ENCODE data around the gene S1PR4.
"Not testable (repeated sequence)": the region's sequence is repeated elsewhere in the genome, so short reads cannot be mapped to it uniquely, and the experiment has no call there.

Gene S1PR4

DNA sequence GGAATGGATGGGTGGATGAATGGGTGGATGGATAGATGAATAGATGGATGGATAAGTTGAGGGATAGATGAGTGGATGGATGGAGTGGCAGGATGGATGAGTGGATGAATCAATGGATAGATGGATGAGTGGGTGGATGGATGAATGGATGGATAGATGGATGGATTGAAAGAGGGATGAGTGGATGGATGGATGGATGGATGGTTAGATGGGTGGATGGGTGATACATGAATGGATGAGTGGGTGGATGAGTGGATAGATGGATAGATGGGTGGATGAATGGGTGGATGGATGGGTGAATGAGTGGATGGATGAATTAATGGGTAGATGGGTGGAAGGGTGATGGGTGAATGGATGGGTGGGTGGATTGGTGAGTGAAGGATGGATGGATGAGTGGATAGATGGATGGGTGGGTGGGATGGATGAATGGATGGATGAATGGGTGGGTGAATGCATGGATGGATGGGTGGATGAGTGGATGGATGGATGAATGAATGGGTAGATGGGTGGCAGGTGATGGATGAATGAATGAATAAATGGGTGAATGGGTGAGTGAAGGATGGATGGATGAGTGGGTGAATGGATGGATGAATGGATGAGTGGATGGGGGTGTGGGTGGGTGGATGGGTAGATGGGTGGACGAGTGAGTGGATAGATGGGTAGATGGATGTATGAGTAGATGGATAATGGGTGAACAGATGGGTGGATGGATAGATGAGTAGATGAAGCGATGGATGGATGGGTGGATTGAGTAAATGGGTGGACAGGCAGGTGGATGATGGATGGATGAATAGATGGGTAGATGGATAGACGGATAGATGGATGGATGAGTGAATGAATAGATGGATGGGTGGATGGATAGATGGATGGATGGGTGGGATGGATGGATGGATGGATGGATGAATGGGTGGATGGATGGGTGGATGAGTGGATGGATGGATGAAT, 25.0 kb upstream of the S1PR4 start:
- no peak for DNase-seq

GRCh38 chr19:3154447-3154846, 24.1 kb upstream of the S1PR4 start:
- DNase-seq: not testable (repeated sequence)

GRCh38 chr19:3154957-3155736, 23.4 kb upstream of the S1PR4 start:
- DNase-seq: peak; percentile 91

DNA sequence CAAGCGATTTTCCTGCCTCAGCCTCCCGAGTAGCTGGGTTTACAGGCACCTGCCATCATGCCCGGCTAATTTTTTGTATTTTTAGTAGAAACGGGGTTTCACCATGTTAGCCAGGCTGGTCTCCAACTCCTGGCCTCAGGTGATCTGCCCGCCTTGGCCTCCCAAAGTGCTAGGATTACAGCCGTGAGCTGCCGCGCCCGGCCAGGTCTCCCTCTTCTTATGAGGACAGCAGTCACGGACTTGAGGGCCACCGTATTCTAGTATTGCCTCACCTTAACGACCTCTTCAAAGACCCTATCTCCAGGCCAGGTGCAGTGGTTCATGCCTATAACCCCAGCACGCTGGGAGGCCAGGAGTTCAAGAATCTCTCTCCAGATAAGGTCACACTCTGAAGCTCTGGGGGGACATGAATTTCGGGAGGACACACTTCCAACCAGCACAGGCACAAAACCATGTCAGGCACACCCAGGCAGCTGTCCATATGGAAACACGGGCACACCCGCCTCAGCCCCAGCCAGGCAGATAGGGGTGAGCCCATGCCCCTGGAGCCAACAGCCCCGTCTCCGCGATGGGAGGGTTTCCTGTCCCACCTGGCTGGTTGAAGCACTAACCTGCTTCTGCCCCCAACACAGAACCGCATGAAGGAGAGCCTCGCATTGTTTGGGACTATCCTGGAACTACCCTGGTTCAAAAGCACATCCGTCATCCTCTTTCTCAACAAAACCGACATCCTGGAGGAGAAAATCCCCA, 21.3 kb upstream of the S1PR4 start:
- DNase-seq: no peak

- no peak for DNase-seq
Observed at GRCh38 chr19:3159565-3159964, 19.0 kb upstream of the S1PR4 start.

DNA sequence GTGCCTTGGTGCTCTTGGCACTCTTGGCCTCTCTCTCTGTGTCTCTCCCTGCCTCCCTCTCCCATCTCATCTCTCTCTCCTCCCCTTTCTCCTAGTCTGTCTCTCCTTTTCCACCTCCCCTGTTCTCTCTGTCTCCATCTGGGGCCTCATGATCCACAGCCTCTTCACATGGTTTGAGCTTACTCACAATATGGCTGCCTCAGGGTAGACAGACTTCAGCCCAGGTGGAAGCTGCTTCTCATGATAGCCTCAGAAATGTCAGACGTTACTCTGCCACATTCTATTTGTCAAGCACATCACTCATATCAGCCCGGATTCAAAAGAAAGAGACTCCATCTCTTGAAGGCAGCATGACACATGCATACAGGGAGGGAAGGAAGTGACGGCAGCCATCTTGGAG, 18.4 kb upstream of the S1PR4 start:
- no peak for DNase-seq

- no peak for DNase-seq
Observed at GRCh38 chr19:3161453-3161852, 17.1 kb upstream of the S1PR4 start.

GRCh38 chr19:3162418-3163229, 15.9 kb upstream of the S1PR4 start:
- peak; percentile 53 for DNase-seq

DNA sequence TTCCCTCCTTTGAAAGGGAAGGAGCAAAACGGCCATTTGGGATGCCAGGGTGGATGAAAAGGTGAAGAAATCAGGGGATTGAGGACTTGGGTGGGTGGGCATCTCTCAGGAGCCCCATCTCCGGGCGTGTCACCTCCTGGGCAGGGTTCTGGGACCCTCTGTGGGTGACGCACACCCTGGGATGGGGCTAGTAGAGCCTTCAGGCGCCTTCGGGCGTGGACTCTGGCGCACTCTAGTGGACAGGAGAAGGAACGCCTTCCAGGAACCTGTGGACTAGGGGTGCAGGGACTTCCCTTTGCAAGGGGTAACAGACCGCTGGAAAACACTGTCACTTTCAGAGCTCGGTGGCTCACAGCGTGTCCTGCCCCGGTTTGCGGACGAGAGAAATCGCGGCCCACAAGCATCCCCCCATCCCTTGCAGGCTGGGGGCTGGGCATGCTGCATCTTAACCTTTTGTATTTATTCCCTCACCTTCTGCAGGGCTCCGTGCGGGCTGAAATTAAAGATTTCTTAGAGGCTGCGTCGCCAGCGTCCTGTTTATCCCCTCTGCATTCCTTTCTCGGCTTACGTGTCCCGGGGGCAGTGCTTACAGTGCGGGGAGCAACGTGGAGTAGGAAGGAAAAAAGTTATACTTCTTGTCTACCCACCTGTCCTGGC, 15.2 kb upstream of the S1PR4 start:
- peak; percentile 69 for DNase-seq

DNA sequence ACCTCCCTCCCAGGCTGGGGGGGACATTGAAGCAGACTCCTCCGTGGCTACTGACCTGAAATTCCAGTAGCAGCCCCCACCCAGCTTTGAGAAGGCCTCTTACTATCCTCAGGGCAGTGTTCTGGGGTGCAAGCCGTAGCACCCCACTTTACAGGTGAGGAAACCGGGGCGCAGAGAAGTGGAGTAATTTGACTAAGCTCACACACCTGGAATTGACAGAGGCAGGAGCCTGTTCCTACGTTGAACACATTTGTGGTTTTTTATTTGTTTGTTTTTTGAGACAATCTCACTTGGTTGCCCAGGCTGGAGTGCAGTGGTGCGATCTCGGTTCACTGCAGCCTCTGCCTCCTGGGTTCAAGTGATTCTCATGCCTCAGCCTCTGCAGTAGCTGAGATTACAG, 14.6 kb upstream of the S1PR4 start:
- no peak for DNase-seq

GRCh38 chr19:3167533-3168272, 10.9 kb upstream of the S1PR4 start:
- no peak for DNase-seq

DNA sequence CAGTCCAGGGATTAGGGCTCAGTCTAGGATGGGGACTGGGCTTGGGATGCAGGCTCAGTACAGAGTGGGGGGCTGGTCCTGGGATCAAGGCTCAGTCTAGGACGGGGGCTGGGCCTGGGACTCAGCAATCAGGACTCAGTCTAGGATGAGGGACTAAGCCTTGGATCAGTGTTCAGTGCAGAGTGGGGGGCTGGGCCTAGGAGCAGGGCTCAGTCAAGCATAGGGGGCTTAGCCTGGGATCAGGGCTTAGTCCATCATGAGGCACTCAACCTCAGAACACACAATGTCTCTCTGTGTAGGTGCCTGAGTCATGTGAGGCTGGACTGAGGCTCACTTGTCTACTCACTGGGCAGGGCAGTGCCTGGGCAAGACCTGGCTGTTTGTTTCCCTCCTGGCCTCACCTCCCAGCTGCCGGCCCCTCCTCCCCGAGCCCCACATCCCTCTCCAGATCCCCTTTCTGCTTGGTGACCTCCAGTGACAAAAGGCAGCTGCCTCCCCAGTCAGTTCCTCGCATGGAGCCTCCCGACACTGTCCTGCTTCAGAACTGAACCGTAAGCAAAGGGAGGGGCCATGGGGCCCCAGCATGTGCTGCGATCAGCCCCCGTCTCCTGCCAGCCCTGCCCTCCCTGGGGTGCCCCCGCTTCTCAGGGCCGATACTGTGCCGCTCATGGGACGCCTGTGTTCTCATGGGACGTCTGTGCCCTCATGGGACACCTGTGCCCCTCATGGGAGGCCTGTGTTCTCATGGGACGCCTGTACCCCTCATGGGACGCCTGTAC, 6.5 kb upstream of the S1PR4 start:
- DNase-seq: no peak

DNA sequence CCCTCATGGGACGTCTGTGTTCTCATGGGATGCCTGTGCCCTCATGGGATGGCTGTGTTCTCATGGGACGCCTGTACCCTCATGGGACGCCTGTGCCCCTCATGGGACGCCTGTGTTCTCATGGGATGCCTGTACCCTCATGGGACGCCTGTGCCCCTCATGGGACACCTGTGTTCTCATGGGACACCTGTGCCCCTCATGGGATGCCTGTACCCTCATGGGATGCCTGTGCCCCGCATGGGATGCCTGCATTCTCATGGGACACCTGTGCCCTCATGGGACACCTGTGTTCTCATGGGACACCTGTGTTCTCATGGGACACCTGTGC, 5.9 kb upstream of the S1PR4 start:
- not testable (repeated sequence) for DNase-seq

- no peak for DNase-seq
Observed at GRCh38 chr19:3175781-3176714, 2.5 kb upstream of the S1PR4 start.

- DNase-seq: peak; percentile 77
Observed at GRCh38 chr19:3176715-3177501, 1.7 kb upstream of the S1PR4 start.

DNA sequence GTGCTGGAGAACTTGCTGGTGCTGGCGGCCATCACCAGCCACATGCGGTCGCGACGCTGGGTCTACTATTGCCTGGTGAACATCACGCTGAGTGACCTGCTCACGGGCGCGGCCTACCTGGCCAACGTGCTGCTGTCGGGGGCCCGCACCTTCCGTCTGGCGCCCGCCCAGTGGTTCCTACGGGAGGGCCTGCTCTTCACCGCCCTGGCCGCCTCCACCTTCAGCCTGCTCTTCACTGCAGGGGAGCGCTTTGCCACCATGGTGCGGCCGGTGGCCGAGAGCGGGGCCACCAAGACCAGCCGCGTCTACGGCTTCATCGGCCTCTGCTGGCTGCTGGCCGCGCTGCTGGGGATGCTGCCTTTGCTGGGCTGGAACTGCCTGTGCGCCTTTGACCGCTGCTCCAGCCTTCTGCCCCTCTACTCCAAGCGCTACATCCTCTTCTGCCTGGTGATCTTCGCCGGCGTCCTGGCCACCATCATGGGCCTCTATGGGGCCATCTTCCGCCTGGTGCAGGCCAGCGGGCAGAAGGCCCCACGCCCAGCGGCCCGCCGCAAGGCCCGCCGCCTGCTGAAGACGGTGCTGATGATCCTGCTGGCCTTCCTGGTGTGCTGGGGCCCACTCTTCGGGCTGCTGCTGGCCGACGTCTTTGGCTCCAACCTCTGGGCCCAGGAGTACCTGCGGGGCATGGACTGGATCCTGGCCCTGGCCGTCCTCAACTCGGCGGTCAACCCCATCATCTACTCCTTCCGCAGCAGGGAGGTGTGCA, 587 bp downstream of the S1PR4 start:
- DNase-seq: no peak

- peak; percentile 49 for DNase-seq
Observed at GRCh38 chr19:3179739-3180293, 1.2 kb downstream of the S1PR4 start.
